K562 (cell line): ENCODE measurements around the gene EN1. TPM values are rescaled to one million over a fixed set of nuclear protein-coding genes. Genes with fewer than 3 reads are reported as not detected.
A peak's percentile ranks its signal among the peaks of the same experiment; 100 is the strongest.

Experiments used
- ATF7 ChIP-seq: fragments of 450-650 bp; IDR thresholded peaks from 2 replicates; pipeline ENCODE4 v1.7.1; 2014; ENCODE audit warnings: mild to moderate bottlenecking, moderate library complexity
- CAMTA2 ChIP-seq: fragments of 250-450 bp; sonication (Bioruptor Pico); conservative IDR thresholded peaks from 2 replicates; pipeline ENCODE4 v1.5.1; 2022
- CCNT2 ChIP-seq: IDR thresholded peaks from 2 replicates; pipeline ENCODE4 v1.6.1; 2011; ENCODE audit warnings: borderline replicate concordance, low read depth, mild to moderate bottlenecking, moderate library complexity, mixed read lengths, low read length; ENCODE audit not compliant: insufficient read length; ENCODE audit errors: extremely low read depth
- E2F1 ChIP-seq: sonication (generic); formaldehyde crosslinking; IDR thresholded peaks from 2 replicates; pipeline ENCODE4 v1.8.1; 2023; ENCODE audit warnings: mild to moderate bottlenecking, missing genetic modification reagents, moderate library complexity
- E4F1 ChIP-seq: fragments of 250-450 bp; sonication (Bioruptor Pico); IDR thresholded peaks from 2 replicates; pipeline ENCODE4 v1.5.0; 2021; ENCODE audit warnings: mild to moderate bottlenecking, borderline replicate concordance
- ESRRB ChIP-seq: fragments of 250-450 bp; sonication (Bioruptor Pico); IDR thresholded peaks from 2 replicates; pipeline ENCODE4 v1.5.0; 2020; ENCODE audit warnings: mild to moderate bottlenecking, moderate library complexity, borderline replicate concordance
- GATAD2B ChIP-seq: fragments of 450-650 bp; IDR thresholded peaks from 2 replicates; pipeline ENCODE4 v1.6.1; 2017; ENCODE audit warnings: mild to moderate bottlenecking, borderline replicate concordance
- GTF2E2 ChIP-seq: fragments of 200-800 bp; sonication (Bioruptor generic); IDR thresholded peaks from 2 replicates; pipeline ENCODE4 v1.6.1; 2016; ENCODE audit warnings: missing genetic modification characterization, missing compliant biosample characterization
- GTF2F1 ChIP-seq: IDR thresholded peaks from 2 replicates; pipeline ENCODE4 v1.6.1; 2011; ENCODE audit warnings: low read depth, low read length, improper control_type of control experiment
- HNRNPLL ChIP-seq: fragments of 200-400 bp; formaldehyde crosslinking; IDR thresholded peaks from 2 replicates; pipeline ENCODE4 v1.6.1; 2017; ENCODE audit warnings: low read length, low read depth, mild to moderate bottlenecking; ENCODE audit not compliant: poor library complexity, severe bottlenecking
- MAZ ChIP-seq, 2 experiments: fragments of 450-650 bp in 1 of 2; sonication (generic) in 1 of 2; formaldehyde crosslinking; IDR thresholded peaks in 1 of 2; conservative IDR thresholded peaks in 1 of 2; 2 replicates each; pipeline versions ENCODE4 v1.4.0 to v1.5.0; 2020; ENCODE audit warnings: mild to moderate bottlenecking in 1 of 2, missing genetic modification reagents in 1 of 2
- MBD1 ChIP-seq: fragments of 250-450 bp; sonication (Bioruptor Pico); IDR thresholded peaks from 2 replicates; pipeline ENCODE4 v1.8.0; 2022; ENCODE audit warnings: inconsistent platforms
- MYNN ChIP-seq, 2 experiments: sonication (generic); formaldehyde crosslinking in 1 of 2; IDR thresholded peaks; 2 replicates each; pipeline versions ENCODE4 v1.5.0 to v1.6.1; 2016 to 2020; ENCODE audit warnings: antibody characterized with exemption in 1 of 2, missing genetic modification reagents in 1 of 2
- NFIC ChIP-seq: fragments of 450-650 bp; IDR thresholded peaks from 2 replicates; pipeline ENCODE4 v1.6.1; 2017; ENCODE audit warnings: mild to moderate bottlenecking, inconsistent platforms
- POLR2A ChIP-seq: fragments of 450-650 bp; conservative IDR thresholded peaks from 2 replicates; pipeline ENCODE4 v1.6.1; 2016
- SMAD4 ChIP-seq: fragments of 250-450 bp; sonication (Bioruptor Pico); conservative IDR thresholded peaks from 2 replicates; pipeline ENCODE4 v1.8.0; 2021; ENCODE audit warnings: inconsistent platforms, mild to moderate bottlenecking, moderate library complexity
- U2AF1 ChIP-seq: fragments of 200-400 bp; formaldehyde crosslinking; optimal IDR thresholded peaks from 2 replicates; pipeline ENCODE3; 2017; ENCODE audit warnings: mild to moderate bottlenecking, low read depth, low read length, moderate library complexity
- ZFPM2 ChIP-seq: fragments of 250-450 bp; sonication (Bioruptor Pico); IDR thresholded peaks from 2 replicates; pipeline ENCODE4 v1.5.1; 2022; ENCODE audit warnings: mild to moderate bottlenecking
- ZNF124 ChIP-seq: sonication (generic); formaldehyde crosslinking; IDR thresholded peaks from 2 replicates; pipeline ENCODE4 v1.8.1; 2022; ENCODE audit warnings: missing genetic modification reagents
- ZNF165 ChIP-seq: fragments of 250-450 bp; sonication (Bioruptor Pico); IDR thresholded peaks from 2 replicates; pipeline ENCODE4 v1.4.0; 2020; ENCODE audit warnings: borderline replicate concordance
- ZNF217 ChIP-seq: sonication (generic); formaldehyde crosslinking; IDR thresholded peaks from 2 replicates; pipeline ENCODE4 v1.8.0; 2022; ENCODE audit warnings: mild to moderate bottlenecking, missing genetic modification reagents
- ZNF3 ChIP-seq: fragments of 250-450 bp; sonication (Bioruptor Pico); IDR thresholded peaks from 2 replicates; pipeline ENCODE4 v1.5.0; 2021; ENCODE audit warnings: mild to moderate bottlenecking, moderate library complexity
- ZNF512 ChIP-seq: IDR thresholded peaks from 2 replicates; pipeline ENCODE4 v1.6.1; 2016; ENCODE audit warnings: missing genetic modification characterization, missing compliant biosample characterization
- ZNF57 ChIP-seq: fragments of 450-650 bp; formaldehyde crosslinking; IDR thresholded peaks from 2 replicates; pipeline ENCODE4 v1.4.0; 2020; ENCODE audit warnings: mild to moderate bottlenecking, moderate library complexity
- polyA plus RNA-seq, 8 experiments: library from polyadenylated mRNA; depleted of rRNA in 4 of 8; stranded (reverse) in 5 of 8; unstranded in 3 of 8; fragments of >200 nt; fragmentation: Nextera tagmentation in 2 of 8; fragmentation: Illumina TruSeq in 1 of 8; extraction: Ambion mirVana in 2 of 8; extraction: Trizol in 1 of 8; gene quantifications; 2 replicates each; pipeline versions ENCODE4 v1.2.1 to v1.2.3, GENCODE V29; 2011 to 2014; ENCODE audit warnings: inconsistent platforms in 1 of 8, missing spikeins in 1 of 8
- total RNA-seq, 7 experiments: library from RNA; depleted of rRNA in 6 of 7; stranded (reverse); fragments of >200 nt in 6 of 7; fragmentation: Illumina TruSeq in 2 of 7; extraction: Trizol in 2 of 7; gene quantifications; 2 replicates each; pipeline versions ENCODE4 v1.2.1 to v1.2.3, GENCODE V29; 2011 to 2021; ENCODE audit warnings: low replicate concordance in 1 of 7

The EN1 gene
- total and polyA plus RNA-seq, 9 of the 15 experiments (the other 6 are each of a cell fraction or from before 2014, with no cell fraction given): 0.06 to 2.0 (median 0.51) TPM

- TF ChIP-seq CCNT2: no peak
- TF ChIP-seq MBD1 (CRISPR knock-in tag): no peak
- no peak for TF ChIP-seq ZFPM2 (CRISPR knock-in tag)
- no peak for TF ChIP-seq GATAD2B
- no peak for TF ChIP-seq ZNF57 (CRISPR knock-in tag)
- no peak for TF ChIP-seq U2AF1
- no peak for TF ChIP-seq MYNN (IDR thresholded peaks at IDR 0.05)
- no peak for TF ChIP-seq MYNN (CRISPR knock-in tag; IDR thresholded peaks at IDR 0.05)
- no peak for TF ChIP-seq ZNF124 (CRISPR knock-in tag)
- no peak for TF ChIP-seq E2F1 (CRISPR knock-in tag)
- TF ChIP-seq ESRRB (CRISPR knock-in tag): no peak
- TF ChIP-seq ZNF3 (CRISPR knock-in tag): no peak
- no peak for TF ChIP-seq CAMTA2 (CRISPR knock-in tag)
- peak; percentile 31; the same call in 1 of the 2 replicates for TF ChIP-seq NFIC
- TF ChIP-seq SMAD4 (CRISPR knock-in tag): peak; percentile 36; the same call in 1 of the 2 replicates
- no peak for TF ChIP-seq ZNF165
- TF ChIP-seq POLR2A: no peak
- no peak for TF ChIP-seq E4F1
- TF ChIP-seq GTF2E2 (tag): no peak
- no peak for TF ChIP-seq GTF2F1
- no peak for TF ChIP-seq ZNF512 (tag)
- TF ChIP-seq MAZ (CRISPR knock-in tag; conservative IDR thresholded peaks at IDR 0.05 in 1 of 2, IDR thresholded peaks at IDR 0.05 in 1 of 2): no peak
- TF ChIP-seq ATF7: no peak
- no peak for TF ChIP-seq HNRNPLL
- no peak for TF ChIP-seq ZNF217 (CRISPR knock-in tag)
Observed at GRCh38 chr2:118846442-118846952, 951 bp downstream of the EN1 start (continued).
